HepG2 (cell line): ENCODE measurements around the gene CST4. TPM values are rescaled to one million over a fixed set of nuclear protein-coding genes. Genes with fewer than 3 reads are reported as not detected.
A peak's percentile ranks its signal among the peaks of the same experiment; 100 is the strongest.

Source experiments
- BATF2 ChIP-seq: sonication (generic); formaldehyde crosslinking; IDR thresholded peaks from 2 replicates; pipeline ENCODE4 v1.8.0; 2022; ENCODE audit warnings: mild to moderate bottlenecking, missing genetic modification reagents, moderate library complexity
- CEBPB ChIP-seq: IDR thresholded peaks from 2 replicates; pipeline ENCODE4 v1.6.1; 2011; ENCODE audit warnings: low read depth, low read length, improper control_type of control experiment, borderline replicate concordance
- EEA1 ChIP-seq: sonication (generic); formaldehyde crosslinking; IDR thresholded peaks from 2 replicates; pipeline ENCODE4 v1.5.1; 2020; ENCODE audit warnings: mild to moderate bottlenecking, missing genetic modification reagents, borderline replicate concordance
- ELK4 ChIP-seq: sonication (generic); formaldehyde crosslinking; IDR thresholded peaks from 2 replicates; pipeline ENCODE4 v1.9.0; 2021; ENCODE audit warnings: missing genetic modification reagents, borderline replicate concordance
- FOXO4 ChIP-seq: sonication (generic); formaldehyde crosslinking; conservative IDR thresholded peaks from 2 replicates; pipeline ENCODE4 v1.8.1; 2023; ENCODE audit warnings: missing genetic modification reagents
- GABPB1 ChIP-seq: IDR thresholded peaks from 2 replicates; pipeline ENCODE4 v1.6.1; 2016; ENCODE audit warnings: mild to moderate bottlenecking, missing genetic modification reagents, moderate library complexity, missing compliant biosample characterization
- GLI4 ChIP-seq: sonication (generic); formaldehyde crosslinking; IDR thresholded peaks from 2 replicates; pipeline ENCODE4 v1.5.1; 2020; ENCODE audit warnings: missing genetic modification reagents, mild to moderate bottlenecking, moderate library complexity, borderline replicate concordance
- HMG20A ChIP-seq: IDR thresholded peaks from 2 replicates; pipeline ENCODE4 v1.6.1; 2016; ENCODE audit warnings: borderline replicate concordance
- HNRNPLL ChIP-seq: fragments of 200-400 bp; formaldehyde crosslinking; IDR thresholded peaks from 2 replicates; pipeline ENCODE4 v1.6.1; 2017; ENCODE audit warnings: mild to moderate bottlenecking, low read depth, low read length; ENCODE audit not compliant: poor library complexity, severe bottlenecking
- MBD4 ChIP-seq: IDR thresholded peaks from 2 replicates; pipeline ENCODE4 v1.6.1; 2012; ENCODE audit warnings: low read length, inconsistent platforms, borderline replicate concordance
- PHF5A ChIP-seq: IDR thresholded peaks from one replicate; pipeline ENCODE4 v1.6.1; 2018; ENCODE audit warnings: low read depth, missing genetic modification reagents; ENCODE audit not compliant: unreplicated experiment
- RARA ChIP-seq: IDR thresholded peaks from 2 replicates; pipeline ENCODE4 v1.6.1; 2016; ENCODE audit warnings: missing genetic modification reagents, missing compliant biosample characterization
- REXO4 ChIP-seq: sonication (generic); formaldehyde crosslinking; IDR thresholded peaks from 2 replicates; pipeline ENCODE4 v1.8.0; 2022; ENCODE audit warnings: missing genetic modification reagents, mild to moderate bottlenecking, borderline replicate concordance
- SUZ12 ChIP-seq: fragments of 150-350 bp; IDR thresholded peaks from 2 replicates; pipeline ENCODE4 v1.6.1; 2014; ENCODE audit warnings: low read depth, low read length
- TOE1 ChIP-seq: sonication (generic); formaldehyde crosslinking; IDR thresholded peaks from 2 replicates; pipeline ENCODE4 v1.4.0; 2020; ENCODE audit warnings: mild to moderate bottlenecking, missing genetic modification reagents
- ZBTB21 ChIP-seq: sonication (generic); formaldehyde crosslinking; IDR thresholded peaks from 2 replicates; pipeline ENCODE4 v1.4.0; 2020; ENCODE audit warnings: missing genetic modification reagents
- ZNF18 ChIP-seq: sonication (generic); formaldehyde crosslinking; IDR thresholded peaks from 2 replicates; pipeline ENCODE4 v1.8.0; 2022; ENCODE audit warnings: mild to moderate bottlenecking, missing genetic modification reagents; ENCODE audit not compliant: insufficient replicate concordance
- ZNF280D ChIP-seq: sonication (generic); formaldehyde crosslinking; IDR thresholded peaks from 2 replicates; pipeline ENCODE4 v1.5.1; 2020; ENCODE audit warnings: mild to moderate bottlenecking, missing genetic modification reagents
- ZNF335 ChIP-seq: sonication (generic); formaldehyde crosslinking; IDR thresholded peaks from 2 replicates; pipeline ENCODE4 v1.4.0; 2020; ENCODE audit warnings: missing genetic modification reagents
- ZNF431 ChIP-seq: sonication (generic); formaldehyde crosslinking; IDR thresholded peaks from 2 replicates; pipeline ENCODE4 v1.9.0; 2022; ENCODE audit warnings: missing genetic modification reagents, low read depth, mild to moderate bottlenecking, borderline replicate concordance
- ZNF558 ChIP-seq: sonication (generic); formaldehyde crosslinking; IDR thresholded peaks from 2 replicates; pipeline ENCODE4 v1.9.0; 2022; ENCODE audit warnings: mild to moderate bottlenecking, missing genetic modification reagents, borderline replicate concordance
- ZNF629 ChIP-seq: sonication (generic); formaldehyde crosslinking; conservative IDR thresholded peaks from 2 replicates; pipeline ENCODE4 v1.5.0; 2020; ENCODE audit warnings: missing genetic modification reagents
- ZNF883 ChIP-seq: sonication (generic); formaldehyde crosslinking; IDR thresholded peaks from 2 replicates; pipeline ENCODE4 v1.5.1; 2020; ENCODE audit warnings: mild to moderate bottlenecking, missing genetic modification reagents; ENCODE audit errors: not compliant biosample characterization
- polyA plus RNA-seq, 8 experiments: library from polyadenylated mRNA; depleted of rRNA in 3 of 8; stranded (reverse) in 7 of 8; unstranded in 1 of 8; fragments of >200 nt; fragmentation: Illumina TruSeq in 4 of 8; extraction: Trizol in 4 of 8; gene quantifications; 2 replicates each; pipeline versions ENCODE4 v1.2.1 to v1.2.3, GENCODE V29; 2011 to 2016; ENCODE audit warnings: low read depth in 4 of 8, missing spikeins in 1 of 8, mixed read lengths in 1 of 8; ENCODE audit not compliant: insufficient read depth in 1 of 8
- total RNA-seq, 5 experiments: library from RNA; depleted of rRNA; stranded (reverse); fragments of >200 nt; fragmentation: Illumina TruSeq; extraction: Trizol; gene quantifications; 2 replicates each; pipeline ENCODE4 v1.2.3, GENCODE V29; 2016; ENCODE audit warnings: low read depth in 1 of 5

Gene CST4
- total and polyA plus RNA-seq, 2 of the 13 experiments (the other 11 are each of a cell fraction or from before 2014, with no cell fraction given), result not detected

- TF ChIP-seq SUZ12 (no peak), FOXO4 (CRISPR knock-in tag) (no peak), ZNF431 (CRISPR knock-in tag) (no peak), ZNF280D (no peak), TOE1 (CRISPR knock-in tag) (no peak), ZNF558 (CRISPR knock-in tag) (no peak), ZBTB21 (CRISPR knock-in tag) (0 out of 2 replicates have a peak, but pooled peaks have one; percentile 18), MBD4 (no peak), HNRNPLL (no peak), GLI4 (CRISPR knock-in tag) (no peak), ZNF335 (CRISPR knock-in tag) (no peak), EEA1 (CRISPR knock-in tag) (peak; percentile 82; the same call in 1 of the 2 replicates), ZNF18 (CRISPR knock-in tag) (no peak), GABPB1 (no peak), RARA (CRISPR knock-in tag) (no peak), HMG20A (no peak), PHF5A (no peak), ELK4 (no peak), ZNF883 (no peak), BATF2 (CRISPR knock-in tag) (no peak), ZNF629 (CRISPR knock-in tag) (0 out of 2 replicates have a peak, but pooled peaks have one; percentile 17), CEBPB (no peak), REXO4 (CRISPR knock-in tag) (no peak)
These were observed 35.9 kb downstream of the CST4 start (continued) for GRCh38 chr20:23652926-23653325.
